GM12878 (cell line): ENCODE results near the gene SLC25A20. TPM values are rescaled to one million over a fixed set of nuclear protein-coding genes. Genes with fewer than 3 reads are reported as not detected.

ENCODE experiments used
- ATAC-seq: fragments of 200-7000 bp; cut with Tn5 transposase; 3 replicates; pipeline ENCODE4 v1.9.1; 2020; ENCODE audit warnings: mild to moderate bottlenecking, moderate library complexity
- BruUV-seq: library from RNA; stranded (reverse); fragments of 400-500 nt; replicated peaks from 2 replicates; lab custom pipeline; 2021; lab: Mats Ljungman, UMichigan
- CTCF ChIA-PET: fragments of 300-600 bp; sonication (Branson Sonifier 250); formaldehyde crosslinking; extraction: SDS; loops from one replicate; lab custom pipeline; 2021; ENCODE audit warnings: inconsistent platforms; lab: Yijun Ruan, JAX
- POLR2A ChIA-PET: fragments of 350-600 bp; formaldehyde crosslinking; extraction: SDS; loops from one replicate; lab custom pipeline; 2021; ENCODE audit warnings: inconsistent platforms; lab: Charles Lee
- RAD21 ChIA-PET: fragments of 300-600 bp; sonication (Branson Sonifier 250); formaldehyde crosslinking; loops from one replicate; lab custom pipeline; 2023; ENCODE audit warnings: antibody characterized with exemption; ENCODE audit not compliant: unreplicated experiment; lab: Charles Lee
- SMC1A ChIA-PET: fragments of 300-600 bp; sonication (Branson Sonifier 250); formaldehyde crosslinking; loops from one replicate; lab custom pipeline; 2023; ENCODE audit not compliant: unreplicated experiment, uncharacterized antibody; lab: Charles Lee
- DNase-seq: peaks from one replicate; pipeline ENCODE4 v3.0.0-alpha.2; 2011; ENCODE audit warnings: low read depth, low spot score
- FAIRE-seq: peaks from 3 replicates; lab custom pipeline; 2011; peaks lifted over from hg19 to GRCh38; lab: Jason Lieb, UNC
- H2AFZ ChIP-seq: 2 replicates; pipeline ENCODE4 v1.6.0; 2011; ENCODE audit warnings: low read depth, low read length, control low read depth; ENCODE audit not compliant: control insufficient read depth
- H3K27ac ChIP-seq: 2 replicates; pipeline ENCODE4 v1.5.1; 2011; ENCODE audit warnings: control low read depth; ENCODE audit not compliant: control insufficient read depth, insufficient read depth
- H3K27me3 ChIP-seq, 2 experiments: replicated peaks in 1 of 2; 2 replicates each; pipeline versions ENCODE4 v1.6.0 to v1.6.1; 2011; ENCODE audit warnings: low read length in 1 of 2; ENCODE audit not compliant: control insufficient read depth in 2 of 2, insufficient read depth in 2 of 2
- H3K36me3 ChIP-seq, 2 experiments: 2 replicates each; pipeline ENCODE4 v1.5.1; 2011; ENCODE audit warnings: low read length in 1 of 2; ENCODE audit not compliant: control insufficient read depth in 2 of 2, insufficient read depth in 2 of 2
- H3K4me1 ChIP-seq: 2 replicates; pipeline ENCODE4 v1.6.1; 2011; ENCODE audit warnings: mild to moderate bottlenecking, low read length, moderate library complexity, mixed read lengths; ENCODE audit not compliant: control insufficient read depth, insufficient read depth
- H3K4me2 ChIP-seq: 2 replicates; pipeline ENCODE4 v1.6.0; 2011; ENCODE audit warnings: control low read depth; ENCODE audit not compliant: control insufficient read depth, insufficient read depth
- H3K4me3 ChIP-seq: fragments of 200-600 bp; sonication (generic); 2 replicates; pipeline ENCODE4 v1.5.1; 2016
- H3K79me2 ChIP-seq: 2 replicates; pipeline ENCODE4 v1.6.0; 2011; ENCODE audit warnings: low read length; ENCODE audit not compliant: control insufficient read depth, insufficient read depth
- H3K9ac ChIP-seq: 2 replicates; pipeline ENCODE4 v1.8.0; 2011; ENCODE audit warnings: low read length, control low read depth, mixed read lengths; ENCODE audit not compliant: control insufficient read depth, insufficient read depth
- H3K9me3 ChIP-seq: replicated peaks from 3 replicates; pipeline ENCODE4 v1.5.1; 2011; ENCODE audit warnings: mild to moderate bottlenecking, low read length; ENCODE audit not compliant: control insufficient read depth, insufficient read depth
- H4K20me1 ChIP-seq: 2 replicates; pipeline ENCODE4 v1.6.0; 2011; ENCODE audit not compliant: control insufficient read depth, insufficient read depth
- ATF7 ChIP-seq: fragments of 450-650 bp; IDR thresholded peaks from 2 replicates; pipeline ENCODE4 v1.6.1; 2016; ENCODE audit warnings: low read depth, mild to moderate bottlenecking
- CHD2 ChIP-seq: IDR thresholded peaks from 2 replicates; pipeline ENCODE4 v1.6.1; 2011; ENCODE audit warnings: low read depth, low read length, improper control_type of control experiment, borderline replicate concordance
- CHD4 ChIP-seq: fragments of 200-600 bp; sonication (generic); IDR thresholded peaks from 2 replicates; pipeline ENCODE4 v1.6.1; 2016; ENCODE audit warnings: mild to moderate bottlenecking
- EED ChIP-seq: sonication (generic); IDR thresholded peaks from 2 replicates; pipeline ENCODE4 v1.6.1; 2016; ENCODE audit warnings: antibody characterized with exemption, low read depth
- HDAC2 ChIP-seq: fragments of 200-600 bp; sonication (generic); IDR thresholded peaks from 2 replicates; pipeline ENCODE4 v1.6.1; 2017
- JUNB ChIP-seq: IDR thresholded peaks from 2 replicates; pipeline ENCODE4 v1.6.1; 2016; ENCODE audit warnings: antibody characterized with exemption, mild to moderate bottlenecking
- KAT2A ChIP-seq: conservative IDR thresholded peaks from 2 replicates; pipeline ENCODE4 v1.6.1; 2011; ENCODE audit warnings: low read depth, low read length; ENCODE audit not compliant: control insufficient read depth
- LARP7 ChIP-seq: fragments of 450-650 bp; IDR thresholded peaks from 2 replicates; pipeline ENCODE4 v1.6.1; 2017; ENCODE audit warnings: mild to moderate bottlenecking
- MXI1 ChIP-seq: fragments of 150-350 bp; IDR thresholded peaks from 2 replicates; pipeline ENCODE4 v1.6.1; 2011; ENCODE audit warnings: low read depth, mild to moderate bottlenecking, inconsistent platforms, low read length, improper control_type of control experiment
- MYC ChIP-seq: IDR thresholded peaks from 2 replicates; pipeline ENCODE4 v1.6.1; 2011; ENCODE audit warnings: mild to moderate bottlenecking, low read length, moderate library complexity, inconsistent platforms; ENCODE audit not compliant: insufficient read depth, insufficient replicate concordance, insufficient read length, severe bottlenecking
- NFIC ChIP-seq: IDR thresholded peaks from 2 replicates; pipeline ENCODE4 v1.6.1; 2012; ENCODE audit warnings: low read depth, mild to moderate bottlenecking, inconsistent platforms, low read length, moderate library complexity
- SUPT20H ChIP-seq: IDR thresholded peaks from 2 replicates; pipeline ENCODE4 v1.6.1; 2011; ENCODE audit warnings: low read depth, mild to moderate bottlenecking, low read length, moderate library complexity, borderline replicate concordance; ENCODE audit not compliant: control insufficient read depth
- YY1 ChIP-seq: IDR thresholded peaks from 2 replicates; pipeline ENCODE4 v1.6.1; 2011; ENCODE audit warnings: low read depth, mild to moderate bottlenecking, low read length
- ZBED1 ChIP-seq: IDR thresholded peaks from 2 replicates; pipeline ENCODE4 v1.6.1; 2016; ENCODE audit warnings: borderline replicate concordance
- ZSCAN29 ChIP-seq: fragments of 450-650 bp; IDR thresholded peaks from 2 replicates; pipeline ENCODE4 v1.6.1; 2017; ENCODE audit warnings: mild to moderate bottlenecking, moderate library complexity
- WGBS: methylation state at CpG from one replicate; pipeline ENCODE4 v1.1.6; 2016; ENCODE audit warnings: low lambda C conversion rate; ENCODE audit not compliant: insufficient replicate concordance, insufficient coverage; ENCODE audit errors: missing lambda C conversion rate; 5-methylcytosine and 5-hydroxymethylcytosine counted together
- in situ Hi-C: fragments of 300-500 bp; cut with MboI; formaldehyde crosslinking; loops from 9 replicates; pipeline ENCODE4 v1.14.3; 2018; ENCODE audit warnings: mixed read lengths
- intact Hi-C: fragments of 100-400 bp; cut with micrococcal nuclease; formaldehyde crosslinking; loops from one replicate; pipeline ENCODE4 v1.14.2; 2022; ENCODE audit not compliant: unreplicated experiment
- polyA plus RNA-seq, 11 experiments: library from polyadenylated mRNA; depleted of rRNA in 4 of 11; unstranded in 6 of 11; stranded (reverse) in 5 of 11; fragments of >200 nt; fragmentation: Nextera tagmentation in 4 of 11; fragmentation: Illumina TruSeq in 1 of 11; extraction: Ambion mirVana in 4 of 11; extraction: Trizol in 1 of 11; gene quantifications; 1 replicate in 1 of 11; 2 replicates in 10 of 11; pipeline versions ENCODE4 v1.2.1 to v1.2.3, GENCODE V29; 2011 to 2016; ENCODE audit warnings: inconsistent platforms in 2 of 11, missing spikeins in 2 of 11, low read depth in 1 of 11
- total RNA-seq, 4 experiments: library from RNA; depleted of rRNA in 3 of 4; stranded (reverse); fragments of >200 nt in 3 of 4; fragmentation: Illumina TruSeq in 1 of 4; extraction: Trizol in 1 of 4; gene quantifications; 2 replicates each; pipeline versions ENCODE4 v1.2.1 to v1.2.3, GENCODE V29; 2013 to 2021

SLC25A20 gene
- total and polyA plus RNA-seq, 10 of the 15 experiments (the other 5 are each of a cell fraction or from before 2014, with no cell fraction given): 12.9 to 38.6 (median 22.1) TPM

DNA sequence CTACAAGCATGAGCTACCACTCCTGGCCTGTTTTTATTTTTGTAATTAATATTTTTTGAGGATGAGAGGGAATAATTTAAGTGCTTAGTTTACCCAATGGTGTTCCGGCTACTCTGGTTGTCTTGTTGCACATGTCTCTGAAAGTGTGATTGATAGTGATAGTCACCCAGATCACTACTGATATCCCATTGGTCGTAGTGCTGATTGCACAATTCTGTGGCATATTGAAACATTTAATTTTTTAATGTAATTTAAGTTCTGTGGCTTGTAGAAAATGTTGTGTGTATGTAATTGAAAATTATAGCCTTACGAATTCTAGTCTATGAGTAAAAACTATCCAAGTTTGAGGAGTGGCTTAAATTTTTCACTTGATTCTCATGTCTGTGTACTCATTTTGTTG lies 31.9 kb upstream of the SLC25A20 start:
- H3K9me3 ChIP-seq: no peaks in the 10 kb centered on the region
- no peak for ATAC-seq
- peak overlapping the region; percentile 33; the same call in 1 of the 2 replicates for H3K4me2 ChIP-seq
- ChIA-PET SMC1A (interaction anchor here (0.7 to 5.3 kb wide), 8 partner anchors 9 to 519 kb away, joined by 3 to 23 read pairs (median 4); partner anchors contain the start of genes ARIH2 and SLC25A20), CTCF (interaction anchor here (0.7 to 4.0 kb wide), 5 partner anchors 11 to 194 kb away, joined by 3 to 18 read pairs (median 7); partner anchors contain the start of genes IMPDH2 and WDR6), POLR2A (interaction anchor here (2.7 kb wide), 1 partner anchor 11 kb away, joined by 14 read pairs; the partner anchor contains the start of gene ARIH2), RAD21 (interaction anchor here (0.8 to 2.9 kb wide), 2 partner anchors 11 to 21 kb away, joined by 3 to 15 read pairs; partner anchors contain the start of gene ARIH2)
- in situ Hi-C loops (no loop called here), intact Hi-C loops (no loop called here)
- peaks cover 3 to 37% of the 10 kb centered on the region in 2 experiments for H3K36me3 ChIP-seq
- 82% methylated on average over 3 of the region's 3 CpGs for WGBS
- H3K79me2 ChIP-seq: peaks cover 75% of the 10 kb centered on the region
- no peaks in the 10 kb centered on the region; the same call in none of the 2 replicates for H4K20me1 ChIP-seq
- peaks cover 30% of the 10 kb centered on the region for H3K4me1 ChIP-seq
- H3K4me3 ChIP-seq: no peak overlapping the region
- no peak for FAIRE-seq
- no peak for DNase-seq
- TF ChIP-seq ZBED1 (no peak), YY1 (no peak), KAT2A (no peak), CHD2 (no peak), ATF7 (no peak), MYC (no peak), HDAC2 (no peak), JUNB (no peak), SUPT20H (no peak), MXI1 (no peak), ZSCAN29 (no peak), LARP7 (no peak), NFIC (no peak), EED (no peak), CHD4 (no peak)
- BruUV-seq: no TSS peak
- H3K9ac ChIP-seq: no peak overlapping the region
- H3K27ac ChIP-seq: no peak overlapping the region
- H3K27me3 ChIP-seq: no peaks in the 10 kb centered on the region
- no peak overlapping the region for H2AFZ ChIP-seq
